ENCODE data around the gene ARFRP1.
"Not testable (repeated sequence)": the region's sequence is repeated elsewhere in the genome, so short reads cannot be mapped to it uniquely, and the experiment has no call there.

The ARFRP1 gene

GRCh38 chr20:63652192-63652980, 55.4 kb downstream of the ARFRP1 start:
- DNase-seq (ENCODE audit: insufficient read length) (no peak), FAIRE-seq (no peak)

GRCh38 chr20:63651942-63652191, 55.9 kb downstream of the ARFRP1 start:
- TF ChIP-seq POLR2AphosphoS5 (IDR thresholded peaks at IDR 0.05; ENCODE audit: low read depth, low read length) (no peak), TAF1 (IDR thresholded peaks at IDR 0.05; ENCODE audit: borderline replicate concordance, low read depth, low read length) (no peak), POLR2A (IDR thresholded peaks at IDR 0.05; ENCODE audit: low read depth, low read length) (no peak)

More at GRCh38 chr20:63652192-63652980, 55.4 kb downstream of the ARFRP1 start:
- TF ChIP-seq TAF1 (IDR thresholded peaks at IDR 0.05; ENCODE audit: borderline replicate concordance, low read depth, low read length) (no peak), POLR2A (IDR thresholded peaks at IDR 0.05; ENCODE audit: low read depth, low read length) (no peak), POLR2AphosphoS5 (IDR thresholded peaks at IDR 0.05; ENCODE audit: low read depth, low read length) (no peak)

GRCh38 chr20:63650486-63650885, 57.3 kb downstream of the ARFRP1 start:
- DNase-seq (ENCODE audit: insufficient read length); FAIRE-seq: not testable (repeated sequence)

More at GRCh38 chr20:63651942-63652191, 55.9 kb downstream of the ARFRP1 start:
- DNase-seq (ENCODE audit: insufficient read length), result no peak
- no peak for FAIRE-seq

GRCh38 chr20:63648895-63649589, 58.7 kb downstream of the ARFRP1 start:
- FAIRE-seq (no peak), DNase-seq (ENCODE audit: insufficient read length) (no peak)
- TF ChIP-seq POLR2AphosphoS5 (IDR thresholded peaks at IDR 0.05; ENCODE audit: low read depth, low read length), result no peak
- TF ChIP-seq POLR2A (IDR thresholded peaks at IDR 0.05; ENCODE audit: low read depth, low read length), result no peak
- no peak for TF ChIP-seq TAF1 (IDR thresholded peaks at IDR 0.05; ENCODE audit: borderline replicate concordance, low read depth, low read length)

All from GM12892 (cell line).